K562 (cell line): Measurements from ENCODE around the gene NUTF2. TPM values are rescaled to one million over a fixed set of nuclear protein-coding genes. Genes with fewer than 3 reads are reported as not detected.

Experiments
- ADNP ChIP-seq: fragments of 200-800 bp; sonication (Bioruptor generic); IDR thresholded peaks from 2 replicates; pipeline ENCODE4 v1.6.1; 2016; ENCODE audit warnings: missing genetic modification characterization, missing compliant biosample characterization
- ARID2 ChIP-seq: fragments of 450-650 bp; IDR thresholded peaks from 2 replicates; pipeline ENCODE4 v1.6.1; 2017; ENCODE audit warnings: antibody characterized with exemption, mild to moderate bottlenecking
- ASH1L ChIP-seq: fragments of 450-650 bp; IDR thresholded peaks from 2 replicates; pipeline ENCODE4 v1.6.1; 2018; ENCODE audit warnings: borderline replicate concordance, mild to moderate bottlenecking, low read depth; ENCODE audit not compliant: partially characterized antibody
- CBFB ChIP-seq: sonication (generic); formaldehyde crosslinking; IDR thresholded peaks from 2 replicates; pipeline ENCODE4 v1.4.0; 2020; ENCODE audit warnings: mild to moderate bottlenecking, missing genetic modification reagents
- CC2D1A ChIP-seq: fragments of 450-650 bp; IDR thresholded peaks from 2 replicates; pipeline ENCODE4 v1.6.1; 2017; ENCODE audit warnings: mild to moderate bottlenecking
- HDAC1 ChIP-seq, 2 experiments: fragments of 450-650 bp; IDR thresholded peaks; 2 replicates each; pipeline ENCODE4 v1.6.1; 2016 to 2017; ENCODE audit warnings: inconsistent platforms in 1 of 2, mild to moderate bottlenecking in 1 of 2, moderate library complexity in 1 of 2
- ID3 ChIP-seq, 2 experiments: fragments of 250-450 bp in 1 of 2; fragments of 450-650 bp in 1 of 2; sonication (Bioruptor Pico) in 1 of 2; IDR thresholded peaks; 2 replicates each; pipeline versions ENCODE4 v1.6.1 to v1.8.0; 2016 to 2021; ENCODE audit warnings: mild to moderate bottlenecking in 2 of 2, moderate library complexity in 2 of 2, missing compliant biosample characterization in 1 of 2, missing genetic modification characterization in 1 of 2
- KDM4B ChIP-seq, 2 experiments: fragments of 450-650 bp in 1 of 2; sonication (generic) in 1 of 2; IDR thresholded peaks; 2 replicates each; pipeline ENCODE4 v1.6.1; 2016 to 2017; ENCODE audit warnings: borderline replicate concordance in 2 of 2, antibody characterized with exemption in 1 of 2, low read depth in 1 of 2, mild to moderate bottlenecking in 1 of 2
- MCM7 ChIP-seq, 2 experiments: fragments of 450-650 bp; IDR thresholded peaks; 2 replicates each; pipeline ENCODE4 v1.6.1; 2016 to 2018
- NFRKB ChIP-seq: fragments of 450-650 bp; IDR thresholded peaks from 2 replicates; pipeline ENCODE4 v1.6.1; 2016; ENCODE audit warnings: low read depth
- POU5F1 ChIP-seq: fragments of 150-350 bp; IDR thresholded peaks from 2 replicates; pipeline ENCODE4 v1.6.1; 2014; ENCODE audit warnings: borderline replicate concordance, low read length, low read depth, mild to moderate bottlenecking; ENCODE audit not compliant: partially characterized antibody
- PRMT5 ChIP-seq: sonication (generic); formaldehyde crosslinking; IDR thresholded peaks from 2 replicates; pipeline ENCODE4 v1.5.0; 2020; ENCODE audit warnings: missing genetic modification reagents
- RBM14 ChIP-seq: fragments of 200-400 bp; formaldehyde crosslinking; IDR thresholded peaks from 2 replicates; pipeline ENCODE4 v1.6.1; 2018; ENCODE audit warnings: low read depth, mild to moderate bottlenecking, low read length, moderate library complexity, borderline replicate concordance; ENCODE audit not compliant: insufficient read depth
- SAP30 ChIP-seq: fragments of 200-600 bp; sonication (generic); IDR thresholded peaks from 2 replicates; pipeline ENCODE4 v1.6.1; 2012; ENCODE audit warnings: borderline replicate concordance, low read depth, mild to moderate bottlenecking, moderate library complexity, low read length, control low read depth, inconsistent platforms; ENCODE audit not compliant: insufficient read depth, poor library complexity, severe bottlenecking
- SRSF1 ChIP-seq: fragments of 200-400 bp; formaldehyde crosslinking; IDR thresholded peaks from 2 replicates; pipeline ENCODE4 v1.6.1; 2017; ENCODE audit warnings: mild to moderate bottlenecking, low read depth, low read length, moderate library complexity
- STAT5B ChIP-seq: fragments of 250-450 bp; sonication (Bioruptor Pico); IDR thresholded peaks from 2 replicates; pipeline ENCODE4 v1.8.0; 2021; ENCODE audit warnings: mild to moderate bottlenecking, inconsistent platforms
- WHSC1 ChIP-seq: IDR thresholded peaks from one replicate; pipeline ENCODE4 v1.6.1; 2012; ENCODE audit warnings: low read length, control low read depth, inconsistent platforms
- ZBTB43 ChIP-seq: sonication (generic); formaldehyde crosslinking; IDR thresholded peaks from 2 replicates; pipeline ENCODE4 v1.8.0; 2023; ENCODE audit warnings: mild to moderate bottlenecking, missing genetic modification reagents
- ZNF134 ChIP-seq: fragments of 250-450 bp; sonication (Bioruptor Pico); conservative IDR thresholded peaks from 2 replicates; pipeline ENCODE4 v1.4.0; 2020
- ZNF384 ChIP-seq: IDR thresholded peaks from 2 replicates; pipeline ENCODE4 v1.6.1; 2012; ENCODE audit warnings: low read depth, low read length, improper control_type of control experiment
- ZNF511 ChIP-seq: sonication (generic); formaldehyde crosslinking; IDR thresholded peaks from 2 replicates; pipeline ENCODE4 v1.8.0; 2022; ENCODE audit warnings: mild to moderate bottlenecking, missing genetic modification reagents
- polyA plus RNA-seq, 8 experiments: library from polyadenylated mRNA; depleted of rRNA in 4 of 8; stranded (reverse) in 5 of 8; unstranded in 3 of 8; fragments of >200 nt; fragmentation: Nextera tagmentation in 2 of 8; fragmentation: Illumina TruSeq in 1 of 8; extraction: Ambion mirVana in 2 of 8; extraction: Trizol in 1 of 8; gene quantifications; 2 replicates each; pipeline versions ENCODE4 v1.2.1 to v1.2.3, GENCODE V29; 2011 to 2014; ENCODE audit warnings: inconsistent platforms in 1 of 8, missing spikeins in 1 of 8
- total RNA-seq, 7 experiments: library from RNA; depleted of rRNA in 6 of 7; stranded (reverse); fragments of >200 nt in 6 of 7; fragmentation: Illumina TruSeq in 2 of 7; extraction: Trizol in 2 of 7; gene quantifications; 2 replicates each; pipeline versions ENCODE4 v1.2.1 to v1.2.3, GENCODE V29; 2011 to 2021; ENCODE audit warnings: low replicate concordance in 1 of 7
- TF ChIP-seq, protein P1 (sequence below): fragments of 200-400 bp; formaldehyde crosslinking; IDR thresholded peaks from 2 replicates; pipeline ENCODE4 v1.6.1; 2017; ENCODE audit warnings: mild to moderate bottlenecking, low read depth, low read length, moderate library complexity

Gene NUTF2
- total and polyA plus RNA-seq, 9 of the 15 experiments (the other 6 are each of a cell fraction or from before 2014, with no cell fraction given): 106 to 248 (median 147) TPM

DNA sequence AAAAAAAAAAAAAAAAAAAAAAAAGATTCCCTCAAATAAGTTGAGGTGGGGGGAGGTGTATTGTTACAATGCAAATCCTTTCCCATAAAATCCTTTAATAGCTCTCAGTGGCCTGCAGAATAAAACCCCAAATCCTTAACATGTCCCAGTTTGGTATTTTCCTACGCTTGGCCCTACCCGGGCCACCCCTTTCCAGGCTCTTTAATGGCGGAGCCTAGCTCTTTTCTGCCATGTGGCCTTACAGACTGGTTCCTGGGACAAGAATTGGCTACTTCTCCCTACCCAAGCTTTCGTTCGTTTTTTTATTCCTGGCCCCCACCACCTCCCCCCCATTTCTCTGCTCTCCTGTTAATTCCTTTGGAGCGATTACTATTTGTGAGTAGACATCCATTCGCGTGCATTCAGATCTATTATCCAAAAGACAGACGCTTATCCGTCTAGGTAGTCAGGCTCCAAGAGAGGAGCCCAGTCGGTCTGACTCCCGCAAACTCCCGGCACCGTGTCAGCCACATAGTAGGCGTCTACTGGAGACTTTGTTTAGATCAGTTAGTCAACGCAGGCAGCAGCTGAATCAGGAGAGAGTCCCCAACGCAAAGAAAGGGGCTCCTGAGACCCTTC is 5.4 kb upstream of the NUTF2 start (continued):
- no peak for TF ChIP-seq WHSC1
- 0 out of 4 replicates have a peak, but pooled peaks of 1 of the 2 experiments have one; percentile 7 for TF ChIP-seq HDAC1 (IDR thresholded peaks at IDR 0.05)
- TF ChIP-seq ADNP (tag): no peak
- TF ChIP-seq ARID2: no peak
- TF ChIP-seq ID3 (CRISPR knock-in tag; IDR thresholded peaks at IDR 0.05): no peak
- TF ChIP-seq ID3 (tag; IDR thresholded peaks at IDR 0.05): no peak
- no peak for TF ChIP-seq STAT5B (CRISPR knock-in tag)
- no peak for TF ChIP-seq ZBTB43 (CRISPR knock-in tag)
- no peak for TF ChIP-seq PRMT5 (CRISPR knock-in tag)
- 0 out of 2 replicates have a peak, but pooled peaks have one; percentile 26 for TF ChIP-seq ZNF134 (CRISPR knock-in tag)
- TF ChIP-seq CC2D1A: no peak
- no peak for TF ChIP-seq POU5F1
- no peak for TF ChIP-seq CBFB (CRISPR knock-in tag)
- TF ChIP-seq ASH1L: no peak
- no peak for TF ChIP-seq SAP30
- no peak for TF ChIP-seq ZNF511 (CRISPR knock-in tag)
- no peak for TF ChIP-seq KDM4B (IDR thresholded peaks at IDR 0.05; ENCODE audit: borderline replicate concordance in 2 of 2, low read depth in 1 of 2)
- no peak for TF ChIP-seq MCM7 (IDR thresholded peaks at IDR 0.05)
- TF ChIP-seq, protein P1, sequence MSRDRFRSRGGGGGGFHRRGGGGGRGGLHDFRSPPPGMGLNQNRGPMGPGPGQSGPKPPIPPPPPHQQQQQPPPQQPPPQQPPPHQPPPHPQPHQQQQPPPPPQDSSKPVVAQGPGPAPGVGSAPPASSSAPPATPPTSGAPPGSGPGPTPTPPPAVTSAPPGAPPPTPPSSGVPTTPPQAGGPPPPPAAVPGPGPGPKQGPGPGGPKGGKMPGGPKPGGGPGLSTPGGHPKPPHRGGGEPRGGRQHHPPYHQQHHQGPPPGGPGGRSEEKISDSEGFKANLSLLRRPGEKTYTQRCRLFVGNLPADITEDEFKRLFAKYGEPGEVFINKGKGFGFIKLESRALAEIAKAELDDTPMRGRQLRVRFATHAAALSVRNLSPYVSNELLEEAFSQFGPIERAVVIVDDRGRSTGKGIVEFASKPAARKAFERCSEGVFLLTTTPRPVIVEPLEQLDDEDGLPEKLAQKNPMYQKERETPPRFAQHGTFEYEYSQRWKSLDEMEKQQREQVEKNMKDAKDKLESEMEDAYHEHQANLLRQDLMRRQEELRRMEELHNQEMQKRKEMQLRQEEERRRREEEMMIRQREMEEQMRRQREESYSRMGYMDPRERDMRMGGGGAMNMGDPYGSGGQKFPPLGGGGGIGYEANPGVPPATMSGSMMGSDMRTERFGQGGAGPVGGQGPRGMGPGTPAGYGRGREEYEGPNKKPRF: no peak
- TF ChIP-seq RBM14: no peak
- 0 out of 2 replicates have a peak, but pooled peaks have one; percentile 75 for TF ChIP-seq NFRKB
- TF ChIP-seq SRSF1: no peak
- peak; percentile 34; the same call in 1 of the 2 replicates for TF ChIP-seq ZNF384
